Stimulated activated CD8-positive, alpha-beta memory T cell treated with anti-CD3 and anti-CD28 coated beads, Interleukin-7, amount 100 ng/mL, for 48 hours (primary cell): ENCODE results near the gene CYBC1.

Source experiments
- DNase-seq, 2 donors: peaks; one replicate each; pipeline ENCODE4 v3.0.0-alpha.2; 2020; ENCODE audit warnings: low read depth in 1 of 2; ENCODE audit errors: extremely low read depth in 1 of 2

The CYBC1 gene

GRCh38 chr17:82411396-82412053 is 39.0 kb downstream of the CYBC1 start:
- DNase-seq, result no peak

- DNase-seq, result no peak
Observed at GRCh38 chr17:82410014-82410716, 40.4 kb downstream of the CYBC1 start.

GRCh38 chr17:82408938-82409318 is 41.6 kb downstream of the CYBC1 start:
- DNase-seq, result no peak

GRCh38 chr17:82408288-82408937 is 42.1 kb downstream of the CYBC1 start:
- DNase-seq, result no peak

GRCh38 chr17:82407255-82407654 is 43.3 kb downstream of the CYBC1 start:
- no peak for DNase-seq

- no peak for DNase-seq
Observed at GRCh38 chr17:82406131-82406671, 44.4 kb downstream of the CYBC1 start.

- DNase-seq, result no peak
Observed at GRCh38 chr17:82405051-82405450, 45.5 kb downstream of the CYBC1 start.

GRCh38 chr17:82403662-82404660 is 46.6 kb downstream of the CYBC1 start:
- no peak for DNase-seq

GRCh38 chr17:82402865-82403264 is 47.7 kb downstream of the CYBC1 start:
- DNase-seq, result no peak

- peak; percentile 20 to 38 for DNase-seq
Observed at GRCh38 chr17:82400830-82401229, 49.7 kb downstream of the CYBC1 start.

- DNase-seq, result no peak
Observed at GRCh38 chr17:82400206-82400605, 50.3 kb downstream of the CYBC1 start.

- no peak for DNase-seq
Observed at GRCh38 chr17:82399601-82400101, 50.9 kb downstream of the CYBC1 start.

GRCh38 chr17:82399041-82399441 is 51.5 kb downstream of the CYBC1 start:
- no peak for DNase-seq

- no peak for DNase-seq
Observed at GRCh38 chr17:82397449-82398335, 52.9 kb downstream of the CYBC1 start.

GRCh38 chr17:82396601-82397435 is 53.7 kb downstream of the CYBC1 start:
- no peak for DNase-seq

- DNase-seq, result no peak
Observed at GRCh38 chr17:82394278-82394677, 56.3 kb downstream of the CYBC1 start.

GRCh38 chr17:82392941-82393340 is 57.6 kb downstream of the CYBC1 start:
- no peak for DNase-seq
